H1 (cell line): Measurements from ENCODE around the gene RGS11. TPM values are rescaled to one million over a fixed set of nuclear protein-coding genes. Genes with fewer than 3 reads are reported as not detected.

Source experiments
- CTCF ChIA-PET: fragments of 300-600 bp; sonication (Branson Sonifier 250); formaldehyde crosslinking; loops from one replicate; lab custom pipeline; 2021; ENCODE audit not compliant: partially characterized antibody; lab: Charles Lee
- POLR2A ChIA-PET: fragments of 300-600 bp; sonication (Branson Sonifier 250); formaldehyde crosslinking; loops from one replicate; lab custom pipeline; 2021; ENCODE audit warnings: inconsistent platforms; ENCODE audit not compliant: partially characterized antibody; lab: Charles Lee
- DNase-seq, 2 experiments: peaks; one replicate each; pipeline versions ENCODE4 v3.0.0 to v3.0.0-alpha.2; 2010 to 2022; ENCODE audit warnings: low spot score in 2 of 2, low read depth in 1 of 2, mixed read lengths in 1 of 2
- FAIRE-seq: peaks from 2 replicates; lab custom pipeline; 2011; peaks lifted over from hg19 to GRCh38; lab: Jason Lieb, UNC
- H2AFZ ChIP-seq: 2 replicates; pipeline ENCODE4 v1.8.1; 2012; ENCODE audit warnings: low read length, inconsistent platforms
- H2AK5ac ChIP-seq: 2 replicates; pipeline ENCODE4 v1.6.1; 2013; ENCODE audit warnings: low read depth, low read length
- H2BK120ac ChIP-seq: replicated peaks from 2 replicates; pipeline ENCODE3; 2013; ENCODE audit warnings: low read depth, low read length, inconsistent platforms
- H2BK12ac ChIP-seq: 2 replicates; pipeline ENCODE4 v1.6.1; 2013; ENCODE audit warnings: low read depth, low read length
- H2BK15ac ChIP-seq: 2 replicates; pipeline ENCODE4 v1.6.1; 2013; ENCODE audit warnings: low read length
- H2BK20ac ChIP-seq: 2 replicates; pipeline ENCODE4 v1.6.1; 2013; ENCODE audit warnings: low read length
- H2BK5ac ChIP-seq: 2 replicates; pipeline ENCODE4 v1.6.1; 2013; ENCODE audit warnings: low read depth, low read length
- H3K14ac ChIP-seq: 2 replicates; pipeline ENCODE4 v1.6.1; 2013; ENCODE audit warnings: inconsistent platforms; ENCODE audit not compliant: insufficient read length
- H3K18ac ChIP-seq: 2 replicates; pipeline ENCODE4 v1.6.1; 2013; ENCODE audit warnings: low read length; ENCODE audit errors: extremely low read depth
- H3K23ac ChIP-seq: 2 replicates; pipeline ENCODE4 v1.6.1; 2013; ENCODE audit warnings: inconsistent platforms; ENCODE audit not compliant: insufficient read length
- H3K23me2 ChIP-seq: 2 replicates; pipeline ENCODE4 v1.6.1; 2013; ENCODE audit warnings: low read depth, low read length
- H3K27ac ChIP-seq: 2 replicates; pipeline ENCODE4 v1.6.1; 2011; ENCODE audit warnings: low read depth, low read length, inconsistent platforms
- H3K27me3 ChIP-seq, 4 experiments: replicated peaks in 1 of 4; 1 replicate in 1 of 4; 2 replicates in 3 of 4; pipeline versions ENCODE4 v1.6.1 to v1.8.1; 2011 to 2013; ENCODE audit warnings: low read length in 3 of 4, mild to moderate bottlenecking in 3 of 4, inconsistent platforms in 2 of 4, mixed read lengths in 2 of 4, moderate library complexity in 1 of 4; ENCODE audit not compliant: control insufficient read depth in 3 of 4, insufficient read depth in 3 of 4; ENCODE audit errors: extremely low read depth in 1 of 4
- H3K36me3 ChIP-seq, 4 experiments: 2 replicates each; pipeline versions ENCODE4 v1.6.1 to v1.8.1; 2011 to 2013; ENCODE audit warnings: mild to moderate bottlenecking in 4 of 4, low read length in 3 of 4, moderate library complexity in 2 of 4, control low read depth in 1 of 4, inconsistent platforms in 1 of 4; ENCODE audit not compliant: insufficient read depth in 4 of 4, control insufficient read depth in 2 of 4
- H3K4ac ChIP-seq: replicated peaks from 2 replicates; pipeline ENCODE3; 2013; ENCODE audit warnings: low read length, low read depth, mixed read lengths, inconsistent platforms; ENCODE audit not compliant: insufficient read length
- H3K4me1 ChIP-seq, 4 experiments: replicated peaks in 1 of 4; 1 replicate in 1 of 4; 2 replicates in 3 of 4; pipeline versions ENCODE4 v1.6.1 to v1.8.1; 2011 to 2013; ENCODE audit warnings: low read length in 3 of 4, inconsistent platforms in 2 of 4, mixed read lengths in 1 of 4; ENCODE audit not compliant: insufficient read depth in 4 of 4, control insufficient read depth in 3 of 4
- H3K4me2 ChIP-seq, 2 experiments: 2 replicates each; pipeline versions ENCODE4 v1.6.1 to v1.8.1; 2011 to 2013; ENCODE audit warnings: low read depth in 2 of 2, low read length in 2 of 2, control low read depth in 1 of 2, inconsistent platforms in 1 of 2, mild to moderate bottlenecking in 1 of 2; ENCODE audit not compliant: insufficient read depth in 1 of 2
- H3K4me3 ChIP-seq, 4 experiments: fragments of 200-600, 300-600 bp in 1 of 4; sonication (generic), shearing (Covaris generic), sonication (Bioruptor Twin) in 1 of 4; 2 replicates each; pipeline versions ENCODE4 v1.5.1 to v1.8.1; 2011 to 2016; ENCODE audit warnings: low read length in 4 of 4, low read depth in 3 of 4, control low read depth in 2 of 4, inconsistent platforms in 2 of 4, mild to moderate bottlenecking in 2 of 4, mixed read lengths in 1 of 4, moderate library complexity in 1 of 4; ENCODE audit not compliant: insufficient read depth in 2 of 4; ENCODE audit errors: extremely low read depth in 1 of 4
- H3K56ac ChIP-seq: replicated peaks from 2 replicates; pipeline ENCODE3; 2013; ENCODE audit warnings: low read depth, mild to moderate bottlenecking, mixed read lengths, low read length, inconsistent platforms; ENCODE audit not compliant: insufficient read length
- H3K79me1 ChIP-seq: 2 replicates; pipeline ENCODE4 v1.6.1; 2013; ENCODE audit warnings: low read depth, low read length, control low read depth
- H3K79me2 ChIP-seq, 2 experiments: 2 replicates each; pipeline versions ENCODE4 v1.6.1 to v1.8.1; 2012 to 2013; ENCODE audit warnings: low read length in 2 of 2, mild to moderate bottlenecking in 2 of 2, inconsistent platforms in 1 of 2; ENCODE audit not compliant: insufficient read depth in 2 of 2, control insufficient read depth in 1 of 2
- H3K9ac ChIP-seq, 4 experiments: replicated peaks in 1 of 4; 1 replicate in 1 of 4; 2 replicates in 3 of 4; pipeline versions ENCODE4 v1.6.1 to v1.8.1; 2011 to 2013; ENCODE audit warnings: low read depth in 3 of 4, low read length in 3 of 4, control low read depth in 2 of 4, mild to moderate bottlenecking in 2 of 4, moderate library complexity in 2 of 4, inconsistent platforms in 1 of 4; ENCODE audit errors: extremely low read depth in 1 of 4
- H3K9me3 ChIP-seq, 2 experiments: 2 replicates each; pipeline versions ENCODE4 v1.6.1 to v1.8.1; 2012 to 2013; ENCODE audit warnings: mild to moderate bottlenecking in 2 of 2, moderate library complexity in 2 of 2, control low read depth in 1 of 2, inconsistent platforms in 1 of 2, low read depth in 1 of 2, low read length in 1 of 2, mixed read lengths in 1 of 2; ENCODE audit not compliant: insufficient read depth in 2 of 2
- H4K20me1 ChIP-seq, 2 experiments: replicated peaks in 1 of 2; 2 replicates each; pipeline versions ENCODE3 to v1.8.1; 2011 to 2013; ENCODE audit warnings: inconsistent platforms in 2 of 2, low read length in 2 of 2, mild to moderate bottlenecking in 1 of 2; ENCODE audit not compliant: insufficient read depth in 2 of 2, control insufficient read depth in 1 of 2
- H4K5ac ChIP-seq: 2 replicates; pipeline ENCODE4 v1.6.1; 2013; ENCODE audit warnings: low read length, low read depth, mixed read lengths, inconsistent platforms; ENCODE audit not compliant: insufficient read length
- H4K8ac ChIP-seq: 2 replicates; pipeline ENCODE4 v1.8.0; 2013; ENCODE audit warnings: mild to moderate bottlenecking, moderate library complexity, low read length, inconsistent platforms; ENCODE audit not compliant: insufficient read depth; ENCODE audit errors: extremely low read depth
- H4K91ac ChIP-seq: replicated peaks from 2 replicates; pipeline ENCODE3; 2013; ENCODE audit warnings: low read length, mixed read lengths, inconsistent platforms; ENCODE audit not compliant: insufficient read length
- CREB1 ChIP-seq: IDR thresholded peaks from 2 replicates; pipeline ENCODE4 v1.6.1; 2012; ENCODE audit warnings: inconsistent platforms
- GABPA ChIP-seq: IDR thresholded peaks from 2 replicates; pipeline ENCODE4 v1.6.1; 2011; ENCODE audit warnings: mild to moderate bottlenecking, low read length, moderate library complexity, borderline replicate concordance; ENCODE audit not compliant: insufficient read depth
- JUN ChIP-seq: IDR thresholded peaks from 2 replicates; pipeline ENCODE4 v1.6.1; 2011; ENCODE audit warnings: low read depth, mild to moderate bottlenecking, improper control_type of control experiment, low read length
- KDM5A ChIP-seq: fragments of 200-600 bp; IDR thresholded peaks from 2 replicates; pipeline ENCODE4 v1.7.1; 2012; ENCODE audit warnings: mild to moderate bottlenecking, low read length, inconsistent platforms, mixed read lengths
- TAF7 ChIP-seq: optimal IDR thresholded peaks from 2 replicates; pipeline ENCODE3; 2011; ENCODE audit warnings: low read depth, mild to moderate bottlenecking, inconsistent platforms, low read length, moderate library complexity, borderline replicate concordance
- WGBS, 2 experiments: shearing (Covaris generic) in 1 of 2; methylation state at CpG; one replicate each; pipeline versions ENCODE4 v1.1.6 to v1.1.7; 2013 to 2015; ENCODE audit warnings: low lambda C conversion rate in 2 of 2, mixed read lengths in 2 of 2, inconsistent platforms in 1 of 2, low coverage in 1 of 2, missing lambda C conversion rate in 1 of 2; ENCODE audit not compliant: insufficient replicate concordance in 2 of 2, insufficient coverage in 1 of 2, insufficient read length in 1 of 2; ENCODE audit errors: extremely low coverage in 1 of 2, missing lambda C conversion rate in 1 of 2; 5-methylcytosine and 5-hydroxymethylcytosine counted together
- polyA plus RNA-seq, 7 experiments: library from polyadenylated mRNA; depleted of rRNA in 3 of 7; stranded (reverse) in 5 of 7; unstranded in 2 of 7; fragments of >200 nt in 5 of 7; fragments of 200-250 nt in 2 of 7; gene quantifications; 1 replicate in 5 of 7; 2 replicates in 1 of 7; 4 replicates in 1 of 7; pipeline versions ENCODE4 v1.2.1 to v1.2.3, GENCODE V29; 2011 to 2013; ENCODE audit warnings: missing spikeins in 2 of 7, mixed read lengths in 2 of 7
- total RNA-seq: library from RNA; stranded (reverse); fragmentation: NEBNext Ultra II Directional; extraction: Animal tissue kit (Norgen Biotek cat#: 25700); gene quantifications from 2 replicates; pipeline ENCODE4 v1.2.1, GENCODE V29; 2021
- TF ChIP-seq, protein P1 (sequence below): IDR thresholded peaks from 2 replicates; pipeline ENCODE4 v1.6.1; 2012; ENCODE audit warnings: low read length, inconsistent platforms

Gene RGS11
- total and polyA plus RNA-seq, 2 of the 8 experiments (the other 6 are each of a cell fraction or from before 2014, with no cell fraction given): 0.84 to 1.2 TPM

DNA sequence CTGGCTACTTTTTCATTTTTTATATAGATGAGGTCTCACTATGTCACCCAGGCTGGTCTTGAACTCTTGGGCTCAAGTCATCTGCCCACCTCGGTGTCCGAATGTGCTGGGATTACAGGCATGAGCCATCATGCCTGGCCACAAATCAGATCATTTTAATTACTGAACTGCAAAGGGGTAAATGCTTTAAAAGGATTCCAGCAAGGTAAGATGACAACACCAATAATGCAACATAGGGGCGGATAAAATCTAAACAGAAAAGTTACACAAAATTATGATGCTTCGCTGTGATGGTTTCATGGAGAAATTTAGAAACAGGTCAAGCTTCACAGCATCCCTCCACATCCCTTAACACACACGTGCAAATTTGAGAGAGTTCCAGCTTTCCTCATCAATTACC is 44.5 kb upstream of the RGS11 start:
- no peak overlapping the region for H3K23ac ChIP-seq
- H3K9me3 ChIP-seq: no peaks in the 10 kb centered on the region
- no peak overlapping the region for H2BK15ac ChIP-seq
- no peaks in the 10 kb centered on the region; a peak in 1 of 8 replicates for H3K36me3 ChIP-seq
- H3K79me2 ChIP-seq: peaks cover 0 to 78% of the 10 kb centered on the region in 2 experiments; a peak in 3 of 4 replicates
- no peak overlapping the region for H2BK120ac ChIP-seq
- no peak overlapping the region for H2BK20ac ChIP-seq
- H3K27ac ChIP-seq: no peak overlapping the region
- H4K20me1 ChIP-seq: peaks cover 29 to 47% of the 10 kb centered on the region in 2 experiments
- DNase-seq (no peak), FAIRE-seq (no peak)
- peaks cover 39% of the 10 kb centered on the region for H3K79me1 ChIP-seq
- H3K14ac ChIP-seq: no peak overlapping the region
- no peaks in the 10 kb centered on the region for H3K27me3 ChIP-seq
- CTCF ChIA-PET: interaction anchor here (0.5 to 5.2 kb wide), 8 partner anchors 11 to 97 kb away, joined by 3 to 46 read pairs (median 5); no protein-coding TSS in a partner anchor
- no peak overlapping the region for H4K8ac ChIP-seq
- no peak overlapping the region for H4K91ac ChIP-seq
- no peak overlapping the region; a peak in 1 of 7 replicates for H3K9ac ChIP-seq
- H3K23me2 ChIP-seq: no peaks in the 10 kb centered on the region; the same call in 1 of the 2 replicates
- no peak overlapping the region for H3K4ac ChIP-seq
- H3K18ac ChIP-seq: no peak overlapping the region
- WGBS, 2 experiments: 98% methylated on average over 5 of the region's 5 CpGs; no CpG with 5 or more reads in 1 of the 2 experiments
- no peak overlapping the region for H2BK5ac ChIP-seq
- H3K56ac ChIP-seq: no peak overlapping the region
- H2AK5ac ChIP-seq: no peak overlapping the region
- no peak overlapping the region for H2BK12ac ChIP-seq
- H3K4me3 ChIP-seq: no peak overlapping the region
- H2AFZ ChIP-seq: no peak overlapping the region
- H3K4me1 ChIP-seq: peaks cover 0 to 17% (median 13%) of the 10 kb centered on the region in 4 experiments; a peak in 6 of 7 replicates
- POLR2A ChIA-PET: interaction anchor here (1.4 kb wide), 1 partner anchor 119 kb away, joined by 4 read pairs; no protein-coding TSS in a partner anchor
- H3K4me2 ChIP-seq: no peak overlapping the region
- no peak overlapping the region for H4K5ac ChIP-seq
- TF ChIP-seq TAF7: no peak
- no peak for TF ChIP-seq JUN
- no peak for TF ChIP-seq KDM5A
- TF ChIP-seq CREB1: no peak
- TF ChIP-seq, protein P1, sequence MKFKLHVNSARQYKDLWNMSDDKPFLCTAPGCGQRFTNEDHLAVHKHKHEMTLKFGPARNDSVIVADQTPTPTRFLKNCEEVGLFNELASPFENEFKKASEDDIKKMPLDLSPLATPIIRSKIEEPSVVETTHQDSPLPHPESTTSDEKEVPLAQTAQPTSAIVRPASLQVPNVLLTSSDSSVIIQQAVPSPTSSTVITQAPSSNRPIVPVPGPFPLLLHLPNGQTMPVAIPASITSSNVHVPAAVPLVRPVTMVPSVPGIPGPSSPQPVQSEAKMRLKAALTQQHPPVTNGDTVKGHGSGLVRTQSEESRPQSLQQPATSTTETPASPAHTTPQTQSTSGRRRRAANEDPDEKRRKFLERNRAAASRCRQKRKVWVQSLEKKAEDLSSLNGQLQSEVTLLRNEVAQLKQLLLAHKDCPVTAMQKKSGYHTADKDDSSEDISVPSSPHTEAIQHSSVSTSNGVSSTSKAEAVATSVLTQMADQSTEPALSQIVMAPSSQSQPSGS: no peak
- TF ChIP-seq GABPA: no peak
